GM19193 (cell line): Measurements from ENCODE around the gene TACC3.

Experiments
- POLR2A ChIP-seq: IDR thresholded peaks from 4 replicates; pipeline ENCODE4 v1.6.1; 2011; ENCODE audit not compliant: insufficient read depth, insufficient read length; ENCODE audit errors: extremely low read depth

The TACC3 gene

DNA sequence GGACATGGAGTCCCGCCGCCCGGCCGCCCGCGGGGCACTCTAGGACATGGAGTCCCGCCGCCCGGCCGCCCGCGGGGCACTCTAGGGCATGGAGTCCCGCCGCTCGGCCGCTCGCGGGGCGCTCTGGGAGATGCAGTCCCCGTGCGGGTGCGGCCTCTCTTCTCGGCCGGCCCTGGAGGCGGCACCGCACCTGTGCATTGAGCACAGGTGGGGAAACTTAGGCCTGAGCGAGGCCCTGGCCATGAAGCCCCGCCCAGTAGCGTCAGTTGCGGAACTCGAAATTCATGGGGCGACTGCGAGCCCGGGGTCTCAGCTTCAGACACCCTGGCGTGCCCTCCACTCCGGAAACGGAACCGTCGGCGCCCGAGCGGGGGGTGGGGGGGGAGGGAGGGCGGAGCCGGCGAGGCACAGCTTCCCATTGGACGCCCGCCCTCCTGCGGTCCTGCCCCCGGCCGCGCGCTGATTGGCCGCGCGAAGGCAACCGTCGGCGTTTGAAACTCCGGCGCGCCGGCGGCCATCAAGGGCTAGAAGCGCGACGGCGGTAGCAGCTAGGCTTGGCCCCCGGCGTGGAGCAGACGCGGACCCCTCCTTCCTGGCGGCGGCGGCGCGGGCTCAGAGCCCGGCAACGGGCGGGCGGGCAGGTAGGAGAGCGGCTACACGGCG is at the start of gene TACC3, which contains the start of gene TMEM129:
Gene TACC3 (plus strand): TSS at position 519 of the 663 bp plus-strand sequence. CDS start 1,901 bp downstream, outside the sequence.
Gene TMEM129 (minus strand): TSS at position 321 of the 663 bp plus-strand sequence. CDS start 486 bp downstream, outside the sequence.
- peak; percentile 65 for TF ChIP-seq POLR2A

DNA sequence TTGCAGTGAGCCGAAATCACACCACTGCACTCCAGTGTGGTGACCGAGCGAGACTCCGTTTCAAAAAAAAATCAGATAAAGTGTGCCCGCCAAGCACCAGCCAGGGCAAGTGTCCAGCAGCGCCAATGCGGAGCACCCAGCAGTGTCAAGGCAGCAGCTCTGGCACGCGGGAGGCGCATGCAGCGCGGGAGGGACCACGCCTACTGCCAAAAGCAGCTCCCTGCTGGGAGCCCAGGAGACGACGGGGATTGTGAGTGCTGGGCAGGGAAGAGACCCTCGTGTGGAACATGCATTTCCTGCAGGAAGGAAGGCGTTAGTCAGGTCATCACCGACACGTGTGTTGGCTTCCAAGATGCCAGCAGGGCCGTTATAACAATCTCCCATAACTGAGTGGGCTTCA is 47.6 kb upstream of the TACC3 start:
- TF ChIP-seq POLR2A, result no peak

DNA sequence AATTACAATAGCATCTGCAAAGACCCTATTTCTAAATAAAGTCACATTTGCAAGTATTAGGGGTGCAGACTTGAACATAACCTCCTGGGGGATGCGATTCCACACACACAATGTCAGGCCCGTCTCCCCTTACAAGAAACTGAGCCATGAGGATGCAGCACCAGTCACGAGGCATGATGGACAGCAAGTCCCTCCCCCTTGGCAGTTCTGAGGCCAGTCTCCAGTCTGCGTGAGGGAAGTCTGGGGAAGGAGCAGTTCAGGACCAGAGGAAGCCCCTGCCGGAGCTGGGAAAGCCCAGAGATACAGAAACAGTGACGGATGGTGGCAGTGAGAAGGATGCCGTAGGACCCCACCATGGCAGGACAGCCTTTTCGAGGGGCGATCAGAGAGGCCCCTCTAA is 46.6 kb upstream of the TACC3 start:
- TF ChIP-seq POLR2A, result no peak

DNA sequence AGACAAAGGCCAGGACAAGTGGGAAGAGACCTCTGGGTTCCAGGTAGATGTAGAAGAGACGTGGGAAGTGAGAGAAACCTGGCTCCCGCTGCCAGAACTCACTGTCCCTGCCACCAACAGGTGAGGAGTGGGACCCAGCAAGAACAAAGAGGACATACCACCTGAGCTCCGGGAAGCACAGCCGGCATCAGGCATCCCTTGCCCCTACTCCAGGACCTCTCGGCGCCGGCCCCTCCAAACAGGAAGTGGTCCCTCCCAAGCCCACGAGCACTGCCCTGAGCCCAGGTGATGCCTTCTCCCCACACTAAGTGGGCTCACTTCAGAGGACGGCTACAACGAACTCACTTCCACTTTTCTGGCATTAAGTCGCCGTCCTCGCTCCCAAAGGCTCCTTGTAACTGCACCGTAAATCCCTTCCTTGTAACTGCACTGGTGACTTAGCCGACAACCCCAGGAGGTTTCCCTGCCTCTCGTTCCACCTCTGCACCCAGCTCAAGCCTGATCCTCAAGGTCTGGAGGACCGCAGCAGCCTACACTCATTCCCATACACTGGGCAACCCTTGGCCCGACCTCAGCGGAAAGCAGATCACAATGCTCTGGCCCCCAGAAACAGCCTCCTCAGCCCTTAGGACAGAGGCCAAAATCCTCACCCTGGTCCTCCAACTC is 46.1 kb upstream of the TACC3 start:
- TF ChIP-seq POLR2A, result no peak

DNA sequence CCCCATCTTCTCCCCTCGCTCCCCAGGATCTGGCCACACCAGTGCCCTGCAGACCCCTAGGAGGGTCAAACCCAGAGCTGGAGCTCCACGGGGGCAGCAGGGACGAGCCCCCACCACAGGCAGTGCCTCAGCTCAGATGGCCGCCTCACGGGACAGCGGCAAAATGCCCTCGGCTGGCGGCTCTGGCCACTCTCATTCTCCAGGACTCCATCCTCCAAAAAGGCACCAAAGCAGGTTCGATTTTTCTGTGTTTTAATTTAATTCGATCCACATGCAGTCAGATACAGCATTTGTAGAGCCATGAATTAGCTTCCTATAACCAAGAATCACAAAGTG is 45.6 kb upstream of the TACC3 start:
- TF ChIP-seq POLR2A, result no peak

DNA sequence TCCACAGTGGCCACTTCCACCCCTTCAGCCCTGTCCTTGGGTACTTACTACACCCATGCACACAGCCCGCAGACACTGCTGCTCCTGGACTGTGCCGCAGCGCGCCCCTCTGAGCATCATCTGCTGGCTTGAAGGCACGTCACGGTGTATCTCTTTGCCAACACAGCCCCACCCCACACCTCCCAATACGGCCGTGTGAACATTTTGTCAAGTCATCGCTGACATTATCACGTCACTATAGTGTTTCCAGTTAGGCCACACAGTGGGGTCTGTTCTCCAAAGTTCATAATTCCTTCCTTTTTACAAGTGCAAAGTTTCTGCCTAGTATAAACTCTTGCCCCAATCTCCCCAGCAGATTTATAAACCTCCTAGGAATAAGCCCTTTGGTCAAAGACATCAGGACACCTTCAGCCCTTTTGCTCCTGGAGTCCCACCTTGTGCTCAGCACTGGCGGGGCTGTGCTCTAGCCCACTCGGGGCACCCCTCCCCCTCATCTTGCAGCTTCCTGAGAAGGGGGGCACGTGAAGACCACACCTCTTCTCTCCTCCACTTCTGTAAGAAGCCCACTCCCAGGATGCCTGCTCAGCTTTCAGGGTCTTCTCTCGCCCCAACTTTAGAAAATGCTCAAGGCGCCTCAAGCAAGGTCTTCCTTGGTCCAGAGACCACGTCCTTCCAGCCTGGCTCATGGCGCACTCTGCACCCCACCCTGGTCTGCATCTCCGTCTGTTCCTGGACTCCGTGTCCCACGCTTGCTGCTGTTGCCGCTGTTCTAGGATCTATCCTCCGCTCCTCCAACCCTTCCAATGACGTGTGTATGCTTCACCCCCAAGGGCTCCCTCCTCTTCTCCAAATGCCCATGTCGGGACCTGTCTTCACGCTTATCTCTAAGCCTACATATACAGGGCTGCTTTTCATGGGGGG is 44.5 kb upstream of the TACC3 start:
- no peak for TF ChIP-seq POLR2A

DNA sequence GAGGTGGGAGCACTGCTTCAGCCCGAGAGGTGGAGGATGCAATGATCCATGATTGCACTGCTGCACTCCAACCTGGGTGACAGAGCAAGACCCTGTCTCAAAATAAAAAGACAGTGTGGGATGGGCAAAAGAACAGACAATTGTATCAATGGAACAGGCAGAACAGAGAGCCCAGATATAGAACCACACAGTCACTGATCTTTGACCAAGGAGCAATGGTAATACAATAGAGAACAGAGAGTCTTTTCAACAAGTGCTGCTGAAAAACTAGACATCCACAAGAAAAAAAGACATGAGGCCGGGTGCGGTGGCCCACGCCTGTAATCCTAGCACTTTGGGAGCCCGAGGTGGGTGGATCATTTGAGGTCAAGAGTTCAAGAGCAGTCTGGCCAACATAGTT is 43.1 kb upstream of the TACC3 start:
- TF ChIP-seq POLR2A, result no peak

DNA sequence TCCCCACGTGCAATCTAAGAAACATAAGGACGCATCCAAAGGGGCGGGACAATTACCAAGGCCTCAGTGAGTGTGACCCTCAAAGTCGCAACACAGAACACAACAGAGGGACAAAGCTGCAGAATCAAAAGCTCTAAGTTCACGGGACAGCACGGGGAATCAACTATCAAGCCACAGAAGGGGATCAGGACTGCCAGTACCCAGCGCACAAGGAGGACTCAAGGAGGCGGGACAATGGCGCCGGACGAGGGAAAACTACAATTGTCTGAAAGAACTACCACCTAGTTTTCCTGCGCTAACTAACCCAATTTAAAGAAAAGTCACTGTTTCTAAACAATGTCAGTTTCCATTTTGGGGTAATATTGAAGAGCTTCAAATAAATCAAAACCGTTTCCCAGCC is 38.5 kb upstream of the TACC3 start:
- no peak for TF ChIP-seq POLR2A

DNA sequence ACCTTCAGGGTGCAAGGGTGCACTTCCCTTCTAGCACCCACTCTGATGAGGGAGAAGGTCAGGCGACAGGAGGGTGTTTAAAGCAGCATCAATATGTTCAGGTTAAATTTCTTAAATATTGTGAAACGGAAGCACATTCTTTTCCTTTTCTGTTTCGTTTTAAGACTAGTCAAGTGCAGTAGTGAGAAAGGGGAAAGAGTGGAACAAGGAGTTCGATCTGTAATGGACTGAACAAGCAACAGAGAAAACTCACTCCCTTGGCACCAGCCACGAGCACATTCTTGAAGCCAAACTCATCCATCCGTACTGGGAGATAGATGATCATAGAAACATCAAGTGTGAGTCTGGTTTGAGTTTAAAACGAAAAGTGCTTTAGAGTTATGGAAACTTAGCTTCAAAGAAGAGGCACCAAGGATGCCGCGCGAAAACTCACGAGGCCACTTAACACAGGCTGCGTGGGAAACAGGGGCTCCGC is 38.0 kb upstream of the TACC3 start:
- no peak for TF ChIP-seq POLR2A

DNA sequence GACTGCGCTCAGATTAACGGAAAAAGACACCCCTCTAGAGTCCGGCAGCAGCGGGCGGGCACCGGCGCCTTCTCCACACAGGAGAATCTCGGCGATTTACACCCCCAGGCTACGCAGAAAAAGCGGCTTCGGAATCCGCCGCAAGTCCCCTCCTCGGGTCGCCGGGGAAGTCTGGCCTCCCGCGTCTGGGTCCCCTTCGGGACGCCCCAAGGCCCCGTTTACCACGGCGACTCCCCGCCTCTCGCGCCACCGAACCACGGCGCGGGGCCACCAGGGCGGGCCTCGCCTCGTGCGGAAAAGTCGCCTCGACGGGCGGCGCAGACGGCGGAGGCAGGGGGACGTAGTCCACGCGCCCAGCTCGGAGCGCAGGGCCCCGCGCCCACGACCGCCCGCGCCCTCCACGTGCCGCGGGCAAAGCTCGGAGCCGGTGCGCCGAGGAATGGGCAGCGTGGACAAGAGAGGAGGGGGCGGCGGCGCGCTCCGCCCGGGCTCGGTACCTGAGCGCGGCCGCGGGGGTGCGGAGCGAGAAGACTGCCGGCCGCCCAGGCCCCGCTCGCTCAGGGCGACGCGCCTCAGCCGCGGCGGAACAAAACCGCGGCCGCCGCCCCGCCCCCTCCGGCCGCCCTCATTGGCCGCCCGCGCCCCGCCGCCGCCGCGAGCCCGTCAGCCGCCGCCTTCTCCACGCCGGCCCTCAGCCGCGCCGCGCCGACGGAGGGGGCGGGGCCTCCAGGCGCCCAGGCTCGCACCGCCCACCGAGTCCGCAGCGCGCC is 37.4 kb upstream of the TACC3 start, which contains the start of gene FAM53A:
Gene FAM53A (minus strand): TSS at position 578 of the 770 bp plus-strand sequence. CDS start 15,572 bp downstream, outside the sequence.
- TF ChIP-seq POLR2A, result peak; percentile 69

DNA sequence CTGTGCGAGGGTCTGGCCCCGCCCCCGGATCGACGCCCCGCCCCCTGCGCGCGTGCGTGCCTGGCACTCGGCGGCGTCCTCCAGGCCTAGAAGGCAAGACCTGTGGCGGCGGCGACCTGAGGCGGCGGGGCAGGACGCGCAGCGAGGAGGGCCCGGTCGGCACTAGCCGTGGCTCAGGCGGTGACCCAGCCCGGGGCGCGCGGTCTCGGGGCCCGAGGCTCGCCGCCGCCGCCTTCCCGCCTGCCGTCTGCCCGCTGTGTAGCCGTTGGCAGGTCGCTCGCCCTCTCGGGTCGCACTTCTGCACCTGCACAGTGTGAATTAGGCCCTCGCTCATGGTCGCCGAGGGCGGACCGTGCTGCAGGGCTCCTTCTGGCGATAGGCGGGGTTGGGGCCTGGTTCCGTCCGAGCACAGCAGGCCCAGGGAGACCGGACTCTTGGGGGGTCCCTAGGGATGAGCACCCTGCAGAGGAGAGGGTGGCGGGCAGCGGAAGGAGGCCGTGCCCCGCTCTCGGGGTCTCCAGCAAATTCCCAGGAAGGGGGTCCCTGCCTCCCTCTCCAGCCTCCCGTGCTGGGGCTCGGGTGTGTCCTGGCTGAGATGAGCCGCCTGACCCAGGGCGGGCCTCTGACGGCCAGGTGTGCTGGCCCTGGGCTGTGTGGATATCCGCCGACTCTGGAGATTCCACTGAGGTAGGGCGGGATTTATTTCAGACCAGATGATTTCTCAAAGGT is 36.7 kb upstream of the TACC3 start:
- no peak for TF ChIP-seq POLR2A

DNA sequence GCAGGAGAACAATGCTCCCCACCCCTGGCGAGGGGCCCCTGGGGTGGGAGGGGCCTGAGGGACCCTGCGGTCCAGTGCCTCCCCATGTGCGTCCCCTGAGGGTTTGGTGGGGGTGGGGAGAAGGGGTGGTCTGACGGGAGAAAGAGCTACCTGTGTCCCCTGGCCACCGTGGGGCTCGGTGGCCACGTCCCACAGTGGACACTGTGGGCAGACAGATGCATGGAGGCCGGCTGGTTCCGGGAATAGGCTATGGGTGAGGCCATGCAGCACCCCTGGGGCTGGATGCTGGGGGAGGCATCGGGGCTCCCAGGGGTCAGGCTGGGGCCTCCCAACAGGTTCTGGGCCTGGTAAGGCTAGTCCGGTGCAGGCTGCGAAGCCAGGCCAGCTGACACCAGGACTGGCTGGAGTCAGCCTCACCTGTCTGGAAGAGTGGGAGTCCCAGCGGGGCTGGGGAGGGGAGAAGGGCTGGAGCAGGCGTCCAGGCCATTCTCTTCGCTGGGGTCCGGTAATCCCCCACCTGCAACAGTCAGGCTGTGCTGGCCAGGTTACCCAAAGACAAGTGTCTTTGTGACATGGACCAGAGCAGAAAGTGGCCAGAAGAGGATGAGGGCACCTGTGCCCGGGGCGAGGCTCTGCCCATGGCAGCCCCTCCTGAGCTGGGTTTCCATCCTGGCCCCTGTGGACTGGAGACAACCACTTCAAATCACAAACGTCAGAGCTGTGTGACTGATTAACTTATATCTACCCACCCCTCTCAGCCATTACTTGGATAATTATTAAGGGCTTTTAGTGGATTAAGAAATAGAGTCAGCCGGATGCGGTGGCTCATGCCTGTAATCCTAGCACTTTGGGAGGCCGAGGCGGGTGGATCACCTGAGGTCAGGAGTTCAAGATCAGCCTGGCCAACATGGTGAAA is 35.8 kb upstream of the TACC3 start:
- no peak for TF ChIP-seq POLR2A
